Neural progenitor cell (in vitro differentiated cells): ENCODE measurements around the gene R3HDM2. TPM values are rescaled to one million over a fixed set of nuclear protein-coding genes. Genes with fewer than 3 reads are reported as not detected.

Experiments used
- DNase-seq: peaks from one replicate; pipeline ENCODE4 v3.0.0-alpha.2; 2016; ENCODE audit warnings: low spot score
- H2AFZ ChIP-seq: fragments of 200-600 bp; sonication (generic); replicated peaks from 2 replicates; pipeline ENCODE4 v1.6.1; 2016; ENCODE audit warnings: antibody characterized with exemption
- H3F3A ChIP-seq: fragments of 200-600 bp; sonication (generic); 2 replicates; pipeline ENCODE4 v1.6.1; 2016; ENCODE audit warnings: antibody characterized with exemption, low read depth
- H3K27ac ChIP-seq: fragments of 200-600 bp; sonication (generic); 2 replicates; pipeline ENCODE4 v1.5.1; 2016; ENCODE audit warnings: mild to moderate bottlenecking
- H3K27me3 ChIP-seq: fragments of 200-600 bp; sonication (generic); 2 replicates; pipeline ENCODE4 v1.6.1; 2016; ENCODE audit warnings: mild to moderate bottlenecking, moderate library complexity
- H3K36me3 ChIP-seq: fragments of 200-600 bp; sonication (generic); 2 replicates; pipeline ENCODE4 v1.5.1; 2016
- H3K4me1 ChIP-seq: fragments of 200-600 bp; sonication (generic); 2 replicates; pipeline ENCODE4 v1.6.1; 2016; ENCODE audit warnings: mixed run types
- H3K4me2 ChIP-seq: fragments of 200-600 bp; sonication (generic); 2 replicates; pipeline ENCODE4 v1.6.1; 2016
- H3K4me3 ChIP-seq: fragments of 200-600 bp; sonication (generic); 2 replicates; pipeline ENCODE4 v1.5.1; 2016
- H3K79me2 ChIP-seq: fragments of 200-600 bp; sonication (generic); 2 replicates; pipeline ENCODE4 v1.6.1; 2016; ENCODE audit warnings: low read depth
- H3K9ac ChIP-seq: fragments of 200-600 bp; sonication (generic); 2 replicates; pipeline ENCODE4 v1.6.1; 2016
- H3K9me3 ChIP-seq: fragments of 200-600 bp; sonication (generic); 2 replicates; pipeline ENCODE4 v1.5.1; 2016; ENCODE audit warnings: low read depth
- H4K20me1 ChIP-seq: fragments of 200-600 bp; sonication (generic); 2 replicates; pipeline ENCODE4 v1.6.1; 2016; ENCODE audit warnings: low read depth
- H3K27ac Mint-ChIP-seq: 3 replicates; pipeline ENCODE4 v1.8.0; 2021; ENCODE audit warnings: mixed read lengths
- H3K27me3 Mint-ChIP-seq: 2 replicates; pipeline ENCODE4 v1.8.0; 2022; ENCODE audit warnings: low read depth, mild to moderate bottlenecking, inconsistent platforms, moderate library complexity, mixed read lengths; ENCODE audit not compliant: insufficient read depth
- H3K36me3 Mint-ChIP-seq: 3 replicates; pipeline ENCODE4 v1.8.0; 2021; ENCODE audit warnings: mixed read lengths
- H3K4me1 Mint-ChIP-seq: 3 replicates; pipeline ENCODE4 v1.8.0; 2021; ENCODE audit warnings: mixed read lengths
- H3K4me3 Mint-ChIP-seq: 3 replicates; pipeline ENCODE4 v1.8.0; 2021; ENCODE audit warnings: mild to moderate bottlenecking, moderate library complexity, mixed read lengths
- H3K9me3 Mint-ChIP-seq: 3 replicates; pipeline ENCODE4 v1.8.0; 2020; ENCODE audit warnings: mixed read lengths
- CTCF ChIP-seq: fragments of 200-600 bp; sonication (generic); IDR thresholded peaks from 2 replicates; pipeline ENCODE4 v1.5.1; 2017; ENCODE audit warnings: antibody characterized with exemption, mild to moderate bottlenecking
- EZH2 ChIP-seq: fragments of 200-600 bp; sonication (generic); IDR thresholded peaks from 2 replicates; pipeline ENCODE4 v1.6.1; 2017; ENCODE audit warnings: antibody characterized with exemption, mild to moderate bottlenecking, moderate library complexity
- EZH2phosphoT487 ChIP-seq: fragments of 200-600 bp; sonication (generic); IDR thresholded peaks from 2 replicates; pipeline ENCODE4 v1.6.1; 2017; ENCODE audit warnings: antibody characterized with exemption
- total RNA-seq: library from RNA; depleted of rRNA; stranded (reverse); fragments of >200 nt; gene quantifications from 2 replicates; pipeline ENCODE4 v1.2.3, GENCODE V29; 2015; ENCODE audit warnings: low replicate concordance

R3HDM2 gene
- total RNA-seq, 1 donor from 2014 or later, result 40.0 TPM

GRCh38 chr12:57262126-57262822 lies 168.6 kb downstream of the R3HDM2 start:
- peak overlapping the region; percentile 39 for H3K27ac ChIP-seq
- no peak overlapping the region for H3K9ac ChIP-seq
- H3K36me3 ChIP-seq, result no peaks in the 10 kb centered on the region
- no peak for TF ChIP-seq CTCF
- no peak for TF ChIP-seq EZH2phosphoT487
- no peak for TF ChIP-seq EZH2
- peaks cover 4% of the 10 kb centered on the region for H3K27me3 Mint-ChIP-seq
- H3K4me3 ChIP-seq, result peak overlapping the region; percentile 13
- peaks cover 31% of the 10 kb centered on the region for H3F3A ChIP-seq
- peaks cover 28% of the 10 kb centered on the region for H3K4me1 Mint-ChIP-seq
- peaks cover 34% of the 10 kb centered on the region for H3K4me1 ChIP-seq
- no peaks in the 10 kb centered on the region for H3K9me3 Mint-ChIP-seq
- H4K20me1 ChIP-seq, result peaks cover 18% of the 10 kb centered on the region
- H3K9me3 ChIP-seq, result no peaks in the 10 kb centered on the region
- H3K4me2 ChIP-seq, result peak overlapping the region; percentile 65
- no peak overlapping the region for H3K4me3 Mint-ChIP-seq
- DNase-seq, result no peak
- H3K27me3 ChIP-seq, result no peaks in the 10 kb centered on the region
- no peaks in the 10 kb centered on the region for H3K79me2 ChIP-seq
- no peak overlapping the region for H2AFZ ChIP-seq
- H3K36me3 Mint-ChIP-seq, result peaks cover 20% of the 10 kb centered on the region
- H3K27ac Mint-ChIP-seq, result no peak overlapping the region

- H3K36me3 ChIP-seq, result no peaks in the 10 kb centered on the region
- H3K9me3 Mint-ChIP-seq, result no peaks in the 10 kb centered on the region
- no peaks in the 10 kb centered on the region for H3K9me3 ChIP-seq
- peaks cover 34% of the 10 kb centered on the region for H3K4me1 ChIP-seq
- peak overlapping the region; percentile 65 for H3K4me2 ChIP-seq
- H4K20me1 ChIP-seq, result peaks cover 18% of the 10 kb centered on the region
- peak overlapping the region; percentile 13 for H3K4me3 ChIP-seq
- peaks cover 4% of the 10 kb centered on the region for H3K27me3 Mint-ChIP-seq
- TF ChIP-seq EZH2phosphoT487 (no peak), EZH2 (no peak), CTCF (no peak)
- H2AFZ ChIP-seq, result no peak overlapping the region
- no peak overlapping the region for H3K9ac ChIP-seq
- H3K27ac Mint-ChIP-seq, result no peak overlapping the region
- no peak overlapping the region for H3K4me3 Mint-ChIP-seq
- peaks cover 18% of the 10 kb centered on the region for H3K36me3 Mint-ChIP-seq
- peaks cover 31% of the 10 kb centered on the region for H3F3A ChIP-seq
- DNase-seq, result peak; percentile 79
- no peaks in the 10 kb centered on the region for H3K79me2 ChIP-seq
- H3K27ac ChIP-seq, result peak overlapping the region; percentile 39
- peaks cover 28% of the 10 kb centered on the region for H3K4me1 Mint-ChIP-seq
- H3K27me3 ChIP-seq, result no peaks in the 10 kb centered on the region
Observed at GRCh38 chr12:57261428-57261865, 169.4 kb downstream of the R3HDM2 start.

GRCh38 chr12:57260366-57260765 lies 170.5 kb downstream of the R3HDM2 start:
- no peak for TF ChIP-seq EZH2phosphoT487
- TF ChIP-seq EZH2, result no peak
- no peak for TF ChIP-seq CTCF
- H3K27ac ChIP-seq, result no peak overlapping the region

More at GRCh38 chr12:57260366-57260765, 170.5 kb downstream of the R3HDM2 start:
- H3K4me1 Mint-ChIP-seq, result peaks cover 28% of the 10 kb centered on the region
- H3K27ac Mint-ChIP-seq, result no peak overlapping the region
- Histone ChIP-seq H4K20me1 (peaks cover 18% of the 10 kb centered on the region), H3K4me1 (peaks cover 34% of the 10 kb centered on the region), H3F3A (peaks cover 31% of the 10 kb centered on the region), H3K4me3 (no peak overlapping the region), H2AFZ (no peak overlapping the region), H3K9ac (no peak overlapping the region), H3K4me2 (peak overlapping the region; percentile 65), H3K79me2 (no peaks in the 10 kb centered on the region), H3K9me3 (no peaks in the 10 kb centered on the region), H3K27me3 (no peaks in the 10 kb centered on the region), H3K36me3 (no peaks in the 10 kb centered on the region)
- DNase-seq, result no peak
- peaks cover 26% of the 10 kb centered on the region for H3K36me3 Mint-ChIP-seq
- no peaks in the 10 kb centered on the region for H3K9me3 Mint-ChIP-seq
- H3K4me3 Mint-ChIP-seq, result peak overlapping the region; percentile 48
- peaks cover 4% of the 10 kb centered on the region for H3K27me3 Mint-ChIP-seq
